GM21367 (cell line): Measurements from ENCODE around the gene HTD2.
A peak's percentile ranks its signal among the peaks of the same experiment; 100 is the strongest.
"Not testable (repeated sequence)": the region's sequence is repeated elsewhere in the genome, so short reads cannot be mapped to it uniquely, and the experiment has no call there.

Source experiments
- ATAC-seq: cut with Tn5 transposase; IDR thresholded peaks from one replicate; pipeline ENCODE4 v1.9.1; 2021; ENCODE audit not compliant: unreplicated experiment

Gene HTD2

DNA sequence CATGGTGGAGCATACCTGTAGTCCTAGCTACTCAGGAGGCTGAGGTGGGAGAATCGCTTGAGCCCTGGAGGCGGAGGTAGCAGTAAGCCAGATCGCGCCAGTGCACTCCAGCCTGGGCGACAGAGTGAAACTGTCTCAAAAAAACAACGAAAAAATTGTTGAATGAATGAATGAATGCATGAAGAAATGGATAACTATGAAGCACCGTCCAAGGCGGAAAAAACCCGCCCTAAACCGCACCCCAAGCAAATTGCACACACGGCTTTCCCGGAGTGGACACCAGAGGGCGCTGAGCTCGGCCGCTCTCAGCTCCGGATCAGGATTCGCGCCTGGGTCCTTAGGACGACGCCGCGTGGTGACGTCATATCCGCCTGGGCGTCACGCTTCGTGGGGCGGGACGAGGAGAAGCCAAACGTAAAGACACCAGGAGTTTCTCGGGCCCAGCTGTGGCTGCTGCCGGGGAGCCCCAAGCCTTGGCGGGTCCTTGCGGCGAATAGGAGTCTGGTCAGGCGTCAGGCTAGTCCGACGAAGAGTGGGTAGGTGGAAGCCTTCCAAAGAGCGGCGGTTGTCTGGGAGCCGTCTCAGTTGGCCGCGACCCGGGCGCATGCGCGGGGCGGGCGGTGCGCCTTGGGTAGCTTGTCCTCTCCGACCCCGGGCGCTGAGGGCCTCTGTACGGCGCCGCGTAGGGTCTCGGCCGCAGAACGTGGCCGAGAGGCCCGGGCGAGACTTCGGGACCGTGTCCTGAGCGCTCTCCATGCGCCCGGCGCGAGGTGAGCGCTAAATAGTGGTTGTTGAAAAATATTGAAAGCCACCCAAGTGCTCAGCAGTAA lies at the start of gene HTD2, which contains the start of gene RPP14:
HTD2 (plus strand) TSS at position 639 of the 830 bp plus-strand sequence. CDS start 11,094 bp downstream, outside the sequence.
RPP14 (plus strand) TSS at position 364 of the 830 bp plus-strand sequence. CDS start 4,085 bp downstream, outside the sequence.
- peak; percentile 85 for ATAC-seq

DNA sequence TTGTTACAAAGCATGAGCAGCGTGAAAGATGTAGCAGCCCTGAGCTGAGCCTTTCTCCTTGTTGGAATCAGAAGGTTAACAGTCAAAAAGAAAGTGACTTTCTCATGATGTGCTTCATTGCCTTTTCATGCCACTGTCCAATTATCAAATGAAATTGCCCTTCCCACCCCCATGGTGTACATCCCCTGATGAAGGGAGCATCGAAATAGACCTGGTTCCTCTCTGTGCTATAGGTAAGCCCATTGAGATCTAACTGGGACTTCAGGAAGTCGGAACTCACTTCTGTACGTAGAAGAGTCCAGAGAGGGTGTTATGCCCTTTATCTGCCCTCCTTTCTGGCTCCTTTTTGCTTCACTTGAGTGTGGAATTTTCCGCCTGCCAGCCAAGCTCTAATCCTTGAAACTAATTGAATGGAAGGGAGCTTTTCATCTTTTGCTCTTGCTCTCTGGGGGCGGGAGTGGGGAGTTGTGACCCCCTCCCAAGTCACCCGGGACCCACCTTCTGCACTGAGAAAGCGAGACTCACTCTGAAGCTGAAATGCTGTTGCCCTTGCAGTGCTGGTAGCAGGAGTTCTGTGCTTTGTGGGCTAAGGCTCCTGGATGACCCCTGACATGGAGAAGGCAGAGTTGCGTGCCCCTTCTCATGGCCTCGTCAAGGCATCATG lies 47.8 kb upstream of the HTD2 start:
- ATAC-seq = no peak

- ATAC-seq = no peak
Observed at GRCh38 chr3:58260261-58260731, 46.0 kb upstream of the HTD2 start.

DNA sequence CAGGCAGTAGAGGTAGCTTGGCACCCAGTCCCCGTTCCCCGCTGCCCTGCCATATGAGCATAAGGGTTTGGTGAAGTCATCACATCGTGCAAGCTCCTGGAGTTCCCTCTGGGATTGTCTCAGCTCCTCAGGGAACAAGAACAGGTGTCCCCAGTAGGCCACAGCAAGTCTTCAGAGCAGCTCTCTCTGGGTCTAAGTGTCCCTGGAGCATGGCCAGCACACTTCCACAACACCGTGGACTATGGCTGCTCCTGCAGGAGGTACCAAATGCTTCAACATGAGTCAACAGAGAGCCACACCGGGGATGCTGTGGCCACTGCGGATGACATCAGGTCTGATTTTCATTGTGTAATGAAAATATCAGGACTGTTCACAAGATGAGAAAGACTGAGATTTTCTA lies 45.6 kb upstream of the HTD2 start:
- no peak for ATAC-seq

DNA sequence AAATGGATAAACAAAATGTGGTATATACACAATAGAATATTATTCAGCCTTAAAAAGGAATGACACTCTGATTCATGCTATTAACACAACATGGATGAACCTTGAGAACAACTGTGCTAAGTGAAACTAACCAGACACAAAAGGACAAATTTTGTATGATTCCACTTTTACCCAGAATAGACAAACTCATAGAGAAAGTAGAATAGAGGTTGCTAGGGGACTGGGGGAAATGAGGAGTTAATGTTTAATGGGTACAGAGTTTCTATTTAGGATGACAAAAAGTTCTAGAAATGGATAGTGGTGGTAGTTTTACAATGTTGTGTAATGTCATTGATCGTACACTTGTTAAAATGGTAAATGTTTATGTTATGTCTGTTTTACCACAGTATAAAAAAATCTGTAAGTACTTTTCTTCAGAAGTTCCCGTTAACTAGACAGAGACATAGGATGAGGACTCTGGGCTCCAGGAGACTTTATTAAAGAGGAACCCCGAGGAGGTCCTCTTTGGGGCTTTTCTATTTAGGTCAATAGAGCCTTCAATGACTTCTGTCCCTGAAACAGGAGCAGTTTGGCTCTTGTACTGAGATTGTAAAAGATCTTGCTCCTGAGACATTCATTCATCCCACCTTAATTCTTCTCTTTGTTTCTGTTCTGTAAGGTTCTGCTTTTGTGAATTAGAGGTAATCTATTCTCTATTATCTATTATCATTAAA lies 44.2 kb upstream of the HTD2 start:
- no peak for ATAC-seq

DNA sequence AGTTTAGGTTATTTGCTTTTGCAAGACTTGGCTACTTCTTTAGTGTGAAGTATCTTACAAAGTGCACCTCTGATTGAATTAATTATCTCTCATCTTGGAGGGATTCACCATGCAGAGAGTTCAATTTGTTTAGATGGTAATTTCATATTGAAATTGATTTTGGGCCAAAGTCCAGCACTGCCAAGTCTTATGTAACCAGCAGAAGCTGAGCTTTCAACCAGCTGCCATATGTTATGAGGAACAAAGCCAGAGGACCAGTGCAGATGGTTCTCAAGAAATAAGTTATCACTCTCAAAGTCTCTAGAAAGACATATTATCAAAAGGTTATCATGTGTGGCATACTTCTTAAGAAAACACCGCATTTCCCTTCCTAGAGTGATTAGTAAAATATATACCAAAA lies 39.7 kb upstream of the HTD2 start:
- no peak for ATAC-seq

GRCh38 chr3:58267543-58267942 lies 38.8 kb upstream of the HTD2 start:
- not testable (repeated sequence) for ATAC-seq

- ATAC-seq = no peak
Observed at GRCh38 chr3:58269356-58269755, 37.0 kb upstream of the HTD2 start.

DNA sequence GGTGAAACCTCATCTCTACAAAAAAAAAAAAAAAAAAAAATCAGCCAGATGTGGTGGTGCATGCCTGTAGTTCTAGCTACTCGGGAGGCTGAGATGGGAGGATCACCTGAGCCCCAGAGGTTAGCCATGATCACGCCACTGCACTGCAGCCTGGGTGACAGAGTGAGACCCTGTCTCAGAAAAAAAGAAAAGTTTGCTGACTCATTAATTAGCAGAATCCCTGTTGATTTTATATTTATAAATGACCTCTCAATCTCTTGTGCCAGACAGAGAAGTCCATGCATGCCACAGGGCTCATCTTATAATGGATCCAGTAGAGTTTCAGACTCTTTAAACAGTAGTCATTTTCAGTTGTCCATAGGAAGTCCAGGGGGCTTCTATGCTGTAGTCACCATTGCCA lies 35.8 kb upstream of the HTD2 start:
- no peak for ATAC-seq

DNA sequence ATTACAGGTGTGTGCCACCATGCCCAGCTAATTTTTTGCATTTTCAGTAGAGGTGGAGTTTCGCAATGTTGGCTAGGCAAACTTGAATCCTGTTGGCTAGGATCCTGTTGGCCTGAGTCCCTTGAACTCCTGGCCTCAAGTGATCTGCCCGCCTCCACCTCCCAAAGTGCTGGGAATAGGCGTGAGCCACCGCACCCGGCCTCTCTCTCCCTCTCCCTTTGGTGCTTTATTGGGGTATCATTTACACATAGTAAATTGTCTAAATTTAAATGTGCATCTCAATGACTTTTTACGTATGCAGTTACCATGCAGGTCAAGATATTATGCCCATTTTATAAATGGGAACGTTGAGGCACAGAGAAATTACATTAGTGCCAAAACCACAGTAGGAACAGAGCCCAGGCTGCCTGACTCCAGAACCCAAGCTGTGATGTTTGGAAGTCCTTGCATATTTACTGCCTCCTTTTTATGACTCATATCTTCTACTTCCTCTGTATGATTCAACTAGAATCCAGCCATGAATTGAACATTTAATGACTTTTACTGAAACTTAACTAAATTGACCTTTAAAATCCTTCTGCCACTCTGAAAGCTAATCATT lies 34.3 kb upstream of the HTD2 start:
- no peak for ATAC-seq

GRCh38 chr3:58272891-58273290 lies 33.4 kb upstream of the HTD2 start:
- ATAC-seq = no peak

- not testable (repeated sequence) for ATAC-seq
Observed at GRCh38 chr3:58273362-58273761, 33.0 kb upstream of the HTD2 start.

DNA sequence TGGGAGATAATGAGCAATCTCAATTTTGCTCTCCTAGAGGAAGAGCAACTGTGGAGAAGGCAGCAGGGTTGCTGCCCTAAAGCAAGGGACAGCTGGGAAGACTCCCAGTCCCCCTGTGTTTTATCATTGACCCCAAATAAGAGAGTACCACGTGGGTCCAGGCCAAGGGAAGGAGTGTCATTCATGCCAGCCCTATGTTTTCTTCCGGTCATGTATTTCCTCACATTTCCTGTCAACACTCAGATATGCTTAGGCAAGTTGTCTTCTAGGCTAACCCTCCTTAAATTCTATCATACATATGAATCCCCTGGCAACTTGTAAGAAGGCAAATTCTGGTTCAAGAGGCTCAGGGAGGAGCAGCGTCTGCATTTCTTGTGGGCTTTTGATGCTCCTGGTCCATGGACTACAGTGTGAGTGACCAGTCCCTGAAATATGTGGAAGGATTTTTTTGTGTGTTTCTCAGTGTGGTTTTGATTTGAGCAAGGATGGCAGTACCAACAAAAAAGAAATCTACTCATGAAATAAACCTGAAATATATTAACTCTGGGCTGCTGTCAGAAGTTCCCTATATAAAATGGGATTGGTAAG lies 32.2 kb upstream of the HTD2 start:
- ATAC-seq = no peak

DNA sequence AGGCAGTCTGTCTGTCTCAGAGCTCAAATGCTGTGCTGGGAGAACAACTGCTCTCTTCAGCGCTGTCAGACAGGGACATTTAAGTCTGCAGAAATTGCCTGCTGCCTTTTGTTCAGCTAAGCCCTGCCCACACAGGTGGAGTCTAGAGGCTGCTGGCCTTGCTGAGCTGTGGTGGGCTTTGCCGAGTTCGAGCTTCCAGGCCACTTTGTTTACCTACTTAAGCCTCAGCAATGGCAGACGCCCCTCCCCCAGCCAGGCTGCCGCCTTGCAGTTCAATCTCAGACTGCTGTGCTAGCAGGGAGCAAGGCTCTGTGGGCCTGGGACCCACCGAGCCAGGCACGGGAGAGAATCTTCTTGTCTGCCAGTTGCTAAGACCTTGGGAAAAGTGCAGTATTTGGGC lies 25.3 kb upstream of the HTD2 start:
- no peak for ATAC-seq

DNA sequence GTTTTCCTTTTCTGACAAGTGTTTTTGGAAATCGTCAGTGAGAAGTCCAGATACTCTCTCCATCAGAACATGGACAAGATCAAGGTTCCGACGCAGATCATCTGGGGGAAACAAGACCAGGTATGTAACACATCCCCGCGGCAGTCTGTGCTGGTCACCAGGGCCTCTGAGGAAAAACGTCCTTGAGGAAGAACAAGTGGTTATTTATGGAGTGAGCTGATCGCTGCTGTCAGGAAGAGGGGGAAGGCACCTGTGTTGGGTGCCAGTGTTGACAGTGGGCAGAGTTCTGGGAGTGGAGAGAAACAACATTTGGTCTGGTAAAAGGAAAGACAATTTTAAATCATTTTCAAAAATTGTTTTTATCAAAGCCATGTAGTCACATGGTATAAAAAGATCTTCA lies 21.0 kb upstream of the HTD2 start:
- no peak for ATAC-seq

DNA sequence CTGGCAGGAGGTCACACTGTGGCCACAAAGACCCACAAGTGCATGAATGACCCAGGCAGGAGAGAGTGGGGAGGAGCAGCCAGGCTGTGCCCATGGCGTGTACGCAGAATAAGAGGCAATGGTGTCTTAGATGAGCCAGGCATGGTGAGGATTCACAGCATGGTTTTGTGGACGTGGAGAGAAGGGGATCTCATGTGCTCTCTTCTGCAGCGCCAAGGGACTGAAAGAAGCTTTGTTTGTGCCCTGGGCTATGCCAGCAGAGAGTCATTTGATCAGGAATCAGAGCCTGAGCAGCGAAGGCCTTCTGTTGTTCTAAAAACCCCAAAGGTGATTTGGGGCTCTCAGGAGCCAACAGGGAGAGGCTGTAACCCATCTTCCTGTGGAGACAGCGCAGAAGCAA lies 19.0 kb upstream of the HTD2 start:
- no peak for ATAC-seq

- no peak for ATAC-seq
Observed at GRCh38 chr3:58288011-58288728, 18.1 kb upstream of the HTD2 start.

GRCh38 chr3:58288964-58289613 lies 17.2 kb upstream of the HTD2 start:
- ATAC-seq = not testable (repeated sequence)

- ATAC-seq = not testable (repeated sequence)
Observed at GRCh38 chr3:58290446-58290845, 15.9 kb upstream of the HTD2 start.
